Fibroblast of mammary gland (primary cell): ENCODE results near the gene SERF1A.
"Not testable (repeated sequence)": the region's sequence is repeated elsewhere in the genome, so short reads cannot be mapped to it uniquely, and the experiment has no call there.

ENCODE experiments used
- DNase-seq: peaks from one replicate; pipeline ENCODE4 v3.0.0-alpha.2; 2010; ENCODE audit warnings: low read depth
- H3K4me3 ChIP-seq: 2 replicates; pipeline ENCODE4 v1.5.1; 2011; ENCODE audit warnings: low read depth, mild to moderate bottlenecking, low read length, moderate library complexity; ENCODE audit not compliant: control insufficient read depth

The SERF1A gene

GRCh38 chr5:70900533-70901271 lies at the start of gene SERF1A:
Gene SERF1A, plus strand, starts transcription at chr5:70900669. Its CDS starts 201 bp downstream, at chr5:70900870.
- H3K4me3 ChIP-seq, result not testable (repeated sequence)

DNA sequence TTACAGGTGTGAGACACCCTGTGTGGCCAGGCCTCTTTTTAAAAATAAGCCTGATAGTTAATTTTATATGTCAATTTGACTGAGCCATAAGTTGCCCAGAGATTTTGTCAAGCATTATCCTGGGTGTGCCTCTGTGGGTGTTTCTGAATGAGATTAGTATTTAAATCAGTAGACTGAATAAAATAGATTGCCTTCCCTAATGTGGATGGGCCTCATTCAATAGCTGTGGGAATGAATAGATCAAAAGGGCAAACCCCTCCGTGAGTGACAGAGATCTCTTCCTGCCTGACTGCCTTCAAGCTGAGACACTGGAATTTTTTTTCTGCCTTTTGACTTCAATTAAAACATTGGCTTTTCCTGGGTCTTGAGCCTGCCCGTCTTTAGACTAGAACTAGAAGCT lies 33.7 kb upstream of the SERF1A start:
- not testable (repeated sequence) for H3K4me3 ChIP-seq, DNase-seq

More at GRCh38 chr5:70900533-70901271, at the start of gene SERF1A:
- DNase-seq, result not testable (repeated sequence)

DNA sequence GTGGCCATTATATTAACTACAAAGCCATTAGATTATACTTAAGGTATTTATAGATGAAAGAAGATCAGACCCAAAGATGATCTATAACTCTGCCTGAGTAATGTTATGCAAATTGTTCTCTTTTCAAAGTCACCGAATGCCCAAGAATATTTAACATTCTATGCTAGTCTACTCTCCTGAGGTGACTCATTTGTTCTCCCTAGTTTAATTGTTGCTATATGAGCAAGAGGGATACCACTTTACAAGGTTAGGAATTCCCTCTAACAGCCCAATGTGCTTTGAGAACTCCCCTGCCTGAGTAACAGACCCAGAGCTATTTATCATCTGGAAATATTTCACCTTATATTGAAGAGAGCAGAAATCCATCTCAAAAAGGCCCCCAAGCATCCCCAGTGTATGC lies 29.8 kb upstream of the SERF1A start:
- DNase-seq, H3K4me3 ChIP-seq: not testable (repeated sequence)

DNA sequence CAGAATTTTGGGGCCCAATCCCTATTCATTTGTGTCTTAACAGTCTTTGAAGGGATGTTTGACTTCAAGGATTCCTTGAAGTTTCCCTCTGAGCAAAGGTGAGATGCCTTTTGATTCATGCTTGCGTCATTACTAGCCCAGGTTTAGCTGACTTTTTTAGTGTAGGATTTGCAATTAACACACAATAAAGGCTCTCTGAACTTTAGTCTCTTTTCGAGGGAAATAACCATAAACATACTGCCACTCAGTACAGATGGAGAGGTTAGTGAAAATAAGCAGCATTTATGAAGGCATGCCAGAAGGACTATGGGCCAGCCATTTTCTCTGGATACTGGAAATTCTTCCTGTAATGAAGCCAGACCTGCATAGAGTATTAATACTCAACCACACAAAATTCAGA lies 4.4 kb upstream of the SERF1A start:
- H3K4me3 ChIP-seq, DNase-seq: not testable (repeated sequence)

DNA sequence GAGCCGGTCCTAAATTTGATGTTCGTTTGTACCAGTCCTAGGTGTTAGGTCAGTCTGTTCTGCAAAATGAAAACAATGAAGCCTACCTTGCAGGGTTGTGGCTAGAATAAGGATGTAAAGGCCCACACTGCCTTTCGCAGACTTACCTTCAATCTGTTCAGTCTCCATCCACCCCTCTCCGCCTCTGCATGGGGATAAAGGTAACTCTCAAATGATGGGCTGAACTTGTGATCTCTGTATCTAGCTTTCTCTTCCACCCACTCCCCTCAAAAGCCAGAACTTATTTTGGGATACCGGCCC lies 753 bp downstream of the SERF1A start:
- not testable (repeated sequence) for H3K4me3 ChIP-seq, DNase-seq

GRCh38 chr5:70906624-70907023 lies 6.2 kb downstream of the SERF1A start:
- not testable (repeated sequence) for DNase-seq, H3K4me3 ChIP-seq

GRCh38 chr5:70916829-70917228 lies 16.4 kb downstream of the SERF1A start:
- not testable (repeated sequence) for DNase-seq, H3K4me3 ChIP-seq

DNA sequence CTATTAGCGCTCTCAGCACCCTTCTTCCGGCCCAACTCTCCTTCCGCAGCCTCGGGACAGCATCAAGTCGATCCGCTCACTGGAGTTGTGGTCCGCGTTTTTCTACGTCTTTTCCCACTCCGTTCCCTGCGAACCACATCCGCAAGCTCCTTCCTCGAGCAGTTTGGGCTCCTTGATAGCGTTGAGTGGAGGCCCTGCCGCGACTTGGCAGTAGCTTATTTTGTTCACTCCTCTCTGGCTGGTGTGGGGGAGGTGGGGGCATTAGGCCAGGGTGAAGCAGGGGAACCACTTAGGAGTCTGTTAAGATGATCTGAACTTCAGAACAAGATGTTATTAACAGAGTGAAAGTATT lies 24.7 kb downstream of the SERF1A start:
- not testable (repeated sequence) for H3K4me3 ChIP-seq, DNase-seq

DNA sequence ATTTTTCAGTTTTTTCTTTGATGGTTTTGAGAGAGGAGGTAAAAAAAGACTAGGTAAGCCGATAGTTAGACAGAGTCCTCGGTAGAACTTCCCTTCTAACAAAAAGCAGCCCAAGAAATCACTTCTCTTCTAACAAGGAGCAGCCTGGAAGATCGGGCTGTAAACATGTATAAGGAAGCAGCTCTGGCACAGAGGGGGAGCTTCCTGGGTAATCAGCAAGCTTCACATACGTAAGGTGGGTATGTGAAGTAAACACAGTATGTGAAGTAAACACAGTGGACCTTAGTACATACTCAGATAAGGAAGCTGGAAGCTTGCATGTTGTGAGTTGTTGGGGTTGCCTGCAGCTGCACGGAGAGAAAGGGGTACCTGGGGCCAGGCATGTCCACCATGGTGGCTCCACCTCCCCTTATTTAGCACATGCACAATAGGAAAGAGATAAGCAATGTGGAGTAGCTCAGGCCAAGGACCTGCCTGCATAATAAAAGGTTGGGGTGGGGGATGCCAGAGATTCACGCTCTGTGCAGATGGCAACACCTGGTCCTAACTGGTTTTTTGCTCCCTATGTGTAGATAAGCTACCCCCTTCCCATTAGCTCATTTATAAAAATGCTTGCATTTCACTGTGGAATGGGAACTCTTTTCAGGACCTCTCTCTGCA lies 31.4 kb downstream of the SERF1A start:
- H3K4me3 ChIP-seq, result not testable (repeated sequence)

GRCh38 chr5:70932560-70932959 lies 32.1 kb downstream of the SERF1A start:
- not testable (repeated sequence) for DNase-seq, H3K4me3 ChIP-seq

More for the DNA sequence above, 31.4 kb downstream of the SERF1A start:
- not testable (repeated sequence) for DNase-seq

- H3K4me3 ChIP-seq, DNase-seq: not testable (repeated sequence)
Observed at GRCh38 chr5:70953068-70953467, 52.6 kb downstream of the SERF1A start.
